ENCODE results near the gene ABCC5.

- TF ChIP-seq PRDM10 (tag by site-specific recombination; IDR thresholded peaks at IDR 0.05) = no peak
- TF ChIP-seq ZNF133 (tag by site-specific recombination; IDR thresholded peaks at IDR 0.05) = no peak
- TF ChIP-seq CTCF (tag by site-specific recombination; IDR thresholded peaks at IDR 0.05) = no peak
- TF ChIP-seq ZNF510 (tag by site-specific recombination; IDR thresholded peaks at IDR 0.05; ENCODE audit: insufficient replicate concordance) = no peak
- no peak for TF ChIP-seq BCL11B (tag by site-specific recombination; IDR thresholded peaks at IDR 0.05; ENCODE audit: low read depth)
- no peak for TF ChIP-seq ATF2 (tag by site-specific recombination; IDR thresholded peaks at IDR 0.05; ENCODE audit: low read depth)
- TF ChIP-seq ZNF311 (tag by site-specific recombination; IDR thresholded peaks at IDR 0.05; ENCODE audit: borderline replicate concordance) = no peak
Observed at GRCh38 chr3:183967693-183968092, 50.0 kb downstream of the ABCC5 start.
